Measurements from ENCODE around the gene WNT7B. TPM values are rescaled to one million over a fixed set of nuclear protein-coding genes. Genes with fewer than 3 reads are reported as not detected.

Gene WNT7B
- total RNA-seq, 4 donors from 2014 or later: 0.41 TPM; not detected in 3

GRCh38 chr22:46017166-46017565, 40.2 kb upstream of the WNT7B start:
- H3K4me3 ChIP-seq: no peak overlapping the region
- no peaks in the 10 kb centered on the region for H3K9me3 ChIP-seq
- H3K4me1 ChIP-seq: peaks cover 4 to 18% of the 10 kb centered on the region in 2 donors
- peak overlapping the region; percentile 8 to 54 for H3K27ac ChIP-seq
- no peaks in the 10 kb centered on the region for H3K27me3 ChIP-seq
- TF ChIP-seq POLR2A (IDR thresholded peaks at IDR 0.05): no peak
- TF ChIP-seq CTCF (IDR thresholded peaks at IDR 0.05): no peak
- H3K36me3 ChIP-seq: no peaks in the 10 kb centered on the region
- intact Hi-C loops (cut with DNase I; ENCODE audit: low total_unique reads): loop anchor here (10.0 kb wide), 1 partner anchor 58 kb away; no protein-coding TSS in a partner anchor
- DNase-seq: no peak

GRCh38 chr22:46013460-46014416, 36.8 kb upstream of the WNT7B start:
- H3K4me1 ChIP-seq: peaks cover 4 to 18% of the 10 kb centered on the region in 2 donors
- intact Hi-C loops (cut with DNase I; ENCODE audit: low total_unique reads): loop anchor here (10.0 kb wide), 1 partner anchor 61 kb away; no protein-coding TSS in a partner anchor

GRCh38 chr22:46012881-46013281, 35.9 kb upstream of the WNT7B start:
- Histone ChIP-seq H3K9me3 (no peaks in the 10 kb centered on the region), H3K27ac (peak overlapping the region; percentile 97 to 99), H3K4me3 (no peak overlapping the region), H3K4me1 (peaks cover 10 to 24% of the 10 kb centered on the region in 2 donors), H3K36me3 (no peaks in the 10 kb centered on the region), H3K27me3 (no peaks in the 10 kb centered on the region)
- TF ChIP-seq CTCF (IDR thresholded peaks at IDR 0.05) (no peak), POLR2A (IDR thresholded peaks at IDR 0.05) (no peak)
- intact Hi-C loops (cut with DNase I; ENCODE audit: low total_unique reads): loop anchor here (10.0 kb wide), 1 partner anchor 62 kb away; no protein-coding TSS in a partner anchor
- no peak for DNase-seq

More at GRCh38 chr22:46013460-46014416, 36.8 kb upstream of the WNT7B start:
- no peaks in the 10 kb centered on the region for H3K27me3 ChIP-seq
- H3K27ac ChIP-seq: peak overlapping the region; percentile 97 to 99
- TF ChIP-seq CTCF (IDR thresholded peaks at IDR 0.05) (peak; percentile 56 to 77 (median 60)), POLR2A (IDR thresholded peaks at IDR 0.05) (peak; percentile 58 to 84)
- no peaks in the 10 kb centered on the region for H3K36me3 ChIP-seq
- DNase-seq: peak; percentile 97 to 98
- peak overlapping the region; percentile 52 to 80 for H3K4me3 ChIP-seq
- no peaks in the 10 kb centered on the region for H3K9me3 ChIP-seq

- Histone ChIP-seq H3K36me3 (no peaks in the 10 kb centered on the region), H3K4me3 (no peak overlapping the region), H3K27me3 (no peaks in the 10 kb centered on the region), H3K9me3 (no peaks in the 10 kb centered on the region), H3K4me1 (peaks cover 15 to 30% of the 10 kb centered on the region in 2 donors), H3K27ac (peak overlapping the region; percentile 97 to 99)
- intact Hi-C loops (cut with DNase I; ENCODE audit: low total_unique reads): loop anchor here (10.0 kb wide), 1 partner anchor 62 kb away; no protein-coding TSS in a partner anchor
- DNase-seq: peak; percentile 41 to 47
- TF ChIP-seq CTCF (IDR thresholded peaks at IDR 0.05) (no peak), POLR2A (IDR thresholded peaks at IDR 0.05) (no peak)
Measured at GRCh38 chr22:46012182-46012880, 35.4 kb upstream of the WNT7B start.
